Stomach (tissue), 9 donors: ENCODE measurements around the gene POLR1B. TPM values are rescaled to one million over a fixed set of nuclear protein-coding genes. Genes with fewer than 3 reads are reported as not detected.
"Not testable (repeated sequence)": the region's sequence is repeated elsewhere in the genome, so short reads cannot be mapped to it uniquely, and the experiment has no call there.

Source experiments
- DNase-seq, 2 donors: peaks; one replicate each; pipeline versions ENCODE4 v3.0.0 to v3.0.0-alpha.2; 2013 to 2019
- H3K27ac ChIP-seq, 5 donors: fragments of 200-600 bp in 4 of 5; sonication (generic) in 4 of 5; one replicate each; pipeline ENCODE4 v1.5.1; 2013 to 2019; ENCODE audit warnings: mild to moderate bottlenecking in 1 of 5, moderate library complexity in 1 of 5
- H3K27me3 ChIP-seq, 3 donors: fragments of 200-600 bp; sonication (generic); one replicate each; pipeline ENCODE4 v1.5.1; 2017 to 2019; ENCODE audit warnings: mixed run types in 1 of 3
- H3K36me3 ChIP-seq, 4 donors: fragments of 200-600 bp; sonication (generic); 1 replicate in 3 of 4; 2 replicates in 1 of 4; pipeline ENCODE4 v1.5.1; 2016 to 2019
- H3K4me1 ChIP-seq, 4 donors: fragments of 200-600 bp; sonication (generic); one replicate each; pipeline ENCODE4 v1.5.1; 2016 to 2019
- H3K4me3 ChIP-seq, 4 donors: fragments of 200-600 bp; sonication (generic) in 3 of 4; one replicate each; pipeline ENCODE4 v1.5.1; 2016 to 2019; ENCODE audit warnings: mild to moderate bottlenecking in 1 of 4
- H3K9me3 ChIP-seq, 4 donors: fragments of 200-600 bp; sonication (generic); one replicate each; pipeline ENCODE4 v1.5.1; 2016 to 2019
- EP300 ChIP-seq: sonication (generic); formaldehyde crosslinking; IDR thresholded peaks from one replicate; pipeline ENCODE4 v1.6.1; 2017; ENCODE audit warnings: antibody characterized with exemption
- POLR2A ChIP-seq, 4 donors: fragments of 450-650 bp; IDR thresholded peaks; one replicate each; pipeline ENCODE4 v1.6.1; 2016; ENCODE audit warnings: antibody characterized with exemption in 4 of 4, control low read depth in 2 of 4, mild to moderate bottlenecking in 1 of 4, moderate library complexity in 1 of 4
- POLR2AphosphoS5 ChIP-seq, 3 donors: sonication (generic); formaldehyde crosslinking; IDR thresholded peaks; one replicate each; pipeline ENCODE4 v1.6.1; 2016; ENCODE audit warnings: antibody characterized with exemption in 3 of 3
- WGBS, 5 donors: extraction: QIAGEN DNeasy Blood & Tissue Kit in 3 of 5; methylation state at CpG; one replicate each; pipeline versions ENCODE4 v1.1.5 to v1.1.7; 2013 to 2018; 5-methylcytosine and 5-hydroxymethylcytosine counted together
- intact Hi-C: fragments of 100-400 bp; cut with DNase I; formaldehyde crosslinking; loops from one replicate; pipeline ENCODE4 v1.15.1; 2023; ENCODE audit warnings: low total_unique reads
- polyA plus RNA-seq, 3 donors: library from polyadenylated mRNA; stranded (reverse); fragments of 200-250 nt; gene quantifications; one replicate each; pipeline ENCODE4 v1.2.3, GENCODE V29; 2013
- total RNA-seq, 5 donors: library from RNA; depleted of rRNA; stranded (reverse); fragments of >200 nt; gene quantifications; one replicate each; pipeline versions ENCODE4 v1.1.0 to v1.2.3, GENCODE V29; 2014 to 2016
- TF ChIP-seq, protein P1 (sequence below), 7 experiments: fragments of 450-650 bp in 4 of 7; fragments of 200-600 bp in 3 of 7; sonication (generic) in 3 of 7; IDR thresholded peaks; one replicate each; pipeline ENCODE4 v1.5.1; 2016 to 2019; ENCODE audit warnings: antibody characterized with exemption in 7 of 7, control low read depth in 2 of 7, mild to moderate bottlenecking in 1 of 7
- donor health status: healthy with polysubstance abuse.
- donor health status: Bipolar disorder and iron deficiency.
- donor health status: healthy.

POLR1B gene
- total and polyA plus RNA-seq, 8 donors = 2.7 to 42.9 (median 10.9) TPM

DNA sequence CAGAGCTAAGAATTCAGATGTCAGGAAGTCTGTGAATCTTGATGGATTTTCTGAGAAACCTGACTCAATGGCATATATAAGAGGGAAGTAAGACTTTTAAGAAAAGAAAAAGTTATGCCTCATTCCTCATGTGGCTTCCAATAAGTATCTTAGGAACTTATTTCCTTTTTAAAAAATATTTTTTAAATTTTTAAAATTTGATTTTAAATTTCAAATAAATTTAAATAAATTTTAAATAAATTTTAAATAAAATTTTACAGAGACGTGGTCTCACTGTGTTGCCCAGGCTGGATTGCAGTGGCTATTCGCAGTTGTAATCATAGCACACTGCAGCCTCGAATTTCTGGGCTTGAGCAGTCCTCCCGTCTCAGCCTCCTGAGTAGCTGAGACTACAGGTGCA is 11.5 kb upstream of the POLR1B start:
- DNase-seq = no peak
- Histone ChIP-seq H3K9me3 (no peaks in the 10 kb centered on the region), H3K4me1 (no peaks in the 10 kb centered on the region), H3K27ac (no peak overlapping the region), H3K4me3 (no peak overlapping the region), H3K36me3 (peaks cover 11 to 51% (median 34%) of the 10 kb centered on the region in 4 donors), H3K27me3 (no peaks in the 10 kb centered on the region)
- 96 to 98% (median 97%) methylated on average over 4 of the region's 4 CpGs for WGBS, 5 donors
- intact Hi-C loops = no loop called here
- TF ChIP-seq, protein P1, sequence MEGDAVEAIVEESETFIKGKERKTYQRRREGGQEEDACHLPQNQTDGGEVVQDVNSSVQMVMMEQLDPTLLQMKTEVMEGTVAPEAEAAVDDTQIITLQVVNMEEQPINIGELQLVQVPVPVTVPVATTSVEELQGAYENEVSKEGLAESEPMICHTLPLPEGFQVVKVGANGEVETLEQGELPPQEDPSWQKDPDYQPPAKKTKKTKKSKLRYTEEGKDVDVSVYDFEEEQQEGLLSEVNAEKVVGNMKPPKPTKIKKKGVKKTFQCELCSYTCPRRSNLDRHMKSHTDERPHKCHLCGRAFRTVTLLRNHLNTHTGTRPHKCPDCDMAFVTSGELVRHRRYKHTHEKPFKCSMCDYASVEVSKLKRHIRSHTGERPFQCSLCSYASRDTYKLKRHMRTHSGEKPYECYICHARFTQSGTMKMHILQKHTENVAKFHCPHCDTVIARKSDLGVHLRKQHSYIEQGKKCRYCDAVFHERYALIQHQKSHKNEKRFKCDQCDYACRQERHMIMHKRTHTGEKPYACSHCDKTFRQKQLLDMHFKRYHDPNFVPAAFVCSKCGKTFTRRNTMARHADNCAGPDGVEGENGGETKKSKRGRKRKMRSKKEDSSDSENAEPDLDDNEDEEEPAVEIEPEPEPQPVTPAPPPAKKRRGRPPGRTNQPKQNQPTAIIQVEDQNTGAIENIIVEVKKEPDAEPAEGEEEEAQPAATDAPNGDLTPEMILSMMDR (IDR thresholded peaks at IDR 0.05) = no peak
- TF ChIP-seq EP300 = no peak
- TF ChIP-seq POLR2AphosphoS5 (IDR thresholded peaks at IDR 0.05) = no peak

DNA sequence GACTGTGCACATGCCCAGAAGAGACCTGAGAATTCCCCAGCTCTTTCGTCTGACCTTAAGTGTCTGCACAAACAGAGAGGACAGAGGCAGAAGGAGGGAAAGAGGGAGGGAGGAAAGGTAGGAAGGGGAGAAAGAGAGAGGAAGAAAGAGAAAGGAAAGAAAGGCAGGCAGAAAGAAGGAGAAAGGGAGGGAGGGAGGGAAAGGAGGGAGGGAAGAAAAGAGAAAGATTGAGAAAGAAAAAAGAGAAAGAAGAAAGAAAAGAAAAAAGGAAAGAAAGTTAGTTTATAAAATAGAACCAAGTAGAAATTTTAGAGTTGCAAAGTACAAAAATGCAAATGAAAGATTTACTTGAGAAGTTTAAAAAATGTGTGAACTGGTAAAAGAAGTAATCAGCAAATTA is 7.4 kb upstream of the POLR1B start:
- no peaks in the 10 kb centered on the region for H3K27me3 ChIP-seq
- intact Hi-C loops = no loop called here
- TF ChIP-seq POLR2AphosphoS5 (IDR thresholded peaks at IDR 0.05) (no peak), POLR2A (IDR thresholded peaks at IDR 0.05) (no peak)
- TF ChIP-seq, protein P1 (IDR thresholded peaks at IDR 0.05) = no peak
- no peak overlapping the region for H3K27ac ChIP-seq
- no peaks in the 10 kb centered on the region for H3K9me3 ChIP-seq
- WGBS, 5 donors = 66 to 89% (median 76%) methylated on average over 1 of the region's 1 CpG
- no peak overlapping the region for H3K4me3 ChIP-seq
- DNase-seq = no peak
- H3K4me1 ChIP-seq = no peaks in the 10 kb centered on the region
- peaks cover 0 to 31% (median 17%) of the 10 kb centered on the region in 4 donors for H3K36me3 ChIP-seq

DNA sequence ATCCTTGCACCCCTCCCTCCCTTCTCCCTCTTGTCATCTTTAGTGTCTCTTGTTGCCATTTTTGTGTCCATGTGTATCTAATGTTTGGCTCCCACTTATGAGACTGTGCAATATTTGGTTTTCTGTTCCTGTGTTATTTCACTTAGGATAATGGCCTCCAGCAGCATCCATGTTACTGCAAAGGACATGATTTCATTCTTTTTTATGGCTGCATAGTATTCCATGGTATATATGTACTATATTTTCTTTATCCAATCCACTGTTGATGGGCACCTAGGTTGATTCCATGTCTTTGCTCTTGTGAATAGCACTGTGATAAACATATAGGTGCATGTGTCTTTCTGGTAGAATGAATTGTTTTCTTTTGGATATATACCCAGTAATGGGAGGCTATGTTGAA is 5.6 kb upstream of the POLR1B start:
- H3K4me3 ChIP-seq, intact Hi-C loops, H3K9me3 ChIP-seq, H3K27ac ChIP-seq, DNase-seq, H3K4me1 ChIP-seq, H3K27me3 ChIP-seq: not testable (repeated sequence)
- peaks cover 0 to 14% (median 6%) of the 10 kb centered on the region in 4 donors for H3K36me3 ChIP-seq

DNA sequence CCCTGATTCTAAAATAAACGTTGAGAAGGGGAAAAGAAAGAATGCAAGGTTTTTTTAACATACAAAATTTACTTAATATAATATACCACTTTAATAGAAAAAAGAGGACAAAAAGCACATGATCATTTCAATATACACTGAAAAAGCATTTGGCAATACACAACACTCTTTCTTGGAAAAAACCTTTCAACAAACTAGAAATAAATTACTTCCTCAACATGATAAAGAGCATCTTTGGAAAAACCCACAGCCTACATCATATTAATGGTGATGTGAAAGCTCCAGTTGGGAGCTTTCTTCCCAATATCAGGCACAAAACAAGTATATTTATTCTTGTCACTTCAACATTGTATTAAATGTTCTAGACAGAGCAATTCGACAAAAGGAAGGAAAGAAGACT is 3.0 kb upstream of the POLR1B start:
- no peak for TF ChIP-seq POLR2AphosphoS5 (IDR thresholded peaks at IDR 0.05)
- no peak for TF ChIP-seq POLR2A (IDR thresholded peaks at IDR 0.05)
- TF ChIP-seq EP300 = no peak
- TF ChIP-seq, protein P1 (IDR thresholded peaks at IDR 0.05) = no peak
- H3K4me1 ChIP-seq = peaks cover 8 to 26% (median 23%) of the 10 kb centered on the region in 4 donors
- H3K4me3 ChIP-seq = no peak overlapping the region
- no peak overlapping the region for H3K27ac ChIP-seq
- no peaks in the 10 kb centered on the region for H3K9me3 ChIP-seq
- DNase-seq = no peak
- H3K27me3 ChIP-seq = no peaks in the 10 kb centered on the region
- WGBS, 5 donors = 50 to 73% (median 69%) methylated on average over 2 of the region's 2 CpGs
- H3K36me3 ChIP-seq = no peaks in the 10 kb centered on the region
- intact Hi-C loops = no loop called here

DNA sequence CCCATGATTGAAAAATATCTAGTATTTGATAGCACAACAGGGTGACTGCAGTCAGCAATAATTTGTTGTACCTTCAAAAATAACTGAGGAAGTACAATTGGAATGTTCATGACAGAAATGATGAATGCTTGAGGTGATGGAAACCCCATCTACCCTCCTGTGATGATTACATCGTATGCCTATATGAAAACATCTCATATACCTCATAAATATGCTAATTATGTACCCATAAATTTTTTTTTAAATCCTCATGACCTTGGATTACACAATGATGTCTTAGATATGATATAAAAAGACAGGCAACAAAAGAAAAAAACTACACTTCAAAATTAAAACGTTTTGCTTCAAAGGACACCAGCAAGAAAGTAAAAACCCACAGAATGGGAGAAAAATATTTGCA is 1.4 kb upstream of the POLR1B start:
- no peak for DNase-seq
- peak overlapping the region in 1 of 4 donors; percentile 86 for H3K4me3 ChIP-seq
- H3K4me1 ChIP-seq = peaks cover 8 to 32% (median 23%) of the 10 kb centered on the region in 4 donors
- TF ChIP-seq POLR2AphosphoS5 (IDR thresholded peaks at IDR 0.05) (no peak), POLR2A (IDR thresholded peaks at IDR 0.05) (no peak), EP300 (no peak)
- TF ChIP-seq, protein P1 (IDR thresholded peaks at IDR 0.05) = no peak
- H3K27ac ChIP-seq = peak overlapping the region in 3 of 5 donors; percentile 86 to 90 (median 89)
- no peaks in the 10 kb centered on the region for H3K27me3 ChIP-seq
- intact Hi-C loops = loop anchor here (10.0 kb wide), 1 partner anchor 56 kb away; the partner anchor contains the start of gene TTL
- H3K9me3 ChIP-seq = no peaks in the 10 kb centered on the region
- H3K36me3 ChIP-seq = peaks cover 0 to 6% (median 2%) of the 10 kb centered on the region in 4 donors
- 34 to 53% (median 46%) methylated on average over 2 of the region's 2 CpGs for WGBS, 5 donors
